ENCODE results near the gene AIFM3. TPM values are rescaled to one million over a fixed set of nuclear protein-coding genes. Genes with fewer than 3 reads are reported as not detected.
A peak's percentile ranks its signal among the peaks of the same experiment; 100 is the strongest.

AIFM3 gene
- total and polyA plus RNA-seq, 2 of the 13 experiments (the other 11 are each of a cell fraction or from before 2014, with no cell fraction given) = 9.0 to 15.3 TPM

- TF ChIP-seq ZNF318 (CRISPR knock-in tag; IDR thresholded peaks at IDR 0.05) = no peak
- TF ChIP-seq ZMYM3 (CRISPR knock-in tag; IDR thresholded peaks at IDR 0.05) = peak; percentile 70; the same call in 1 of the 2 replicates
- TF ChIP-seq REST (IDR thresholded peaks at IDR 0.05; ENCODE audit: borderline replicate concordance in 1 of 2, low read depth in 1 of 2, low read length in 2 of 2) = no peak
- peak; percentile 15; the same call in 1 of the 2 replicates for TF ChIP-seq TFDP1 (CRISPR knock-in tag; IDR thresholded peaks at IDR 0.05; ENCODE audit: borderline replicate concordance)
- peak; percentile 97 for TF ChIP-seq ZFX (CRISPR knock-in tag; IDR thresholded peaks at IDR 0.05; ENCODE audit: low read depth)
- no peak for TF ChIP-seq THAP8 (CRISPR knock-in tag; IDR thresholded peaks at IDR 0.05; ENCODE audit: borderline replicate concordance)
- no peak for TF ChIP-seq ZBTB21 (CRISPR knock-in tag; IDR thresholded peaks at IDR 0.05)
- TF ChIP-seq ZNF552 (CRISPR knock-in tag; IDR thresholded peaks at IDR 0.05; ENCODE audit: borderline replicate concordance) = no peak
- TF ChIP-seq ZNF709 (CRISPR knock-in tag; IDR thresholded peaks at IDR 0.05) = no peak
- 0 out of 2 replicates have a peak, but pooled peaks have one; percentile 42 for TF ChIP-seq ZNF251 (CRISPR knock-in tag; IDR thresholded peaks at IDR 0.05)
- 0 out of 2 replicates have a peak, but pooled peaks have one; percentile 55 for TF ChIP-seq ZBTB34 (CRISPR knock-in tag; IDR thresholded peaks at IDR 0.05)
Measured at GRCh38 chr22:20963201-20964052, 3.6 kb upstream of the AIFM3 start (continued).
